IPS DF 4.7 (cell line): Measurements from ENCODE around the gene PINLYP.

ENCODE experiments used
- DNase-seq: peaks from one replicate; pipeline ENCODE4 v3.0.0-alpha.2; 2013; ENCODE audit warnings: low spot score; ENCODE audit errors: extremely low read depth

Gene PINLYP

DNA sequence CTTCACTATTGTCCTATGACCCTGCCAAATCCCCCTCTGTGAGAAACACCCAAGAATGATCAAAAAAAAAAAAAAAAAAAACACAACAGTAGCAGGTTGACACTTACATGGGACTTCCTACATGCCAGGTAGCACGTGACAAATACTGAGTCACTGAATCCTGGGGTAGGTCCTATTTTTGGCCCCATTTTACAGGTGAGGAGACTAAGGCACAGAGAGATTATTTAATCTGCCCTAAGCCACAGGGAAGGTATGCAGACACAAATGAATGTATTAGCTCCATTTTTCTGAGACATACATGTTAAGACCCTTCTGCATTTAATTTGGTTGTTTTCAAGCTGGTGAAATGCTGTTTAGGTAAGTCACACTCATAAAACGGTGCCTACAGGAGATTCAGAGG lies 26.9 kb upstream of the PINLYP start:
- DNase-seq: no peak

DNA sequence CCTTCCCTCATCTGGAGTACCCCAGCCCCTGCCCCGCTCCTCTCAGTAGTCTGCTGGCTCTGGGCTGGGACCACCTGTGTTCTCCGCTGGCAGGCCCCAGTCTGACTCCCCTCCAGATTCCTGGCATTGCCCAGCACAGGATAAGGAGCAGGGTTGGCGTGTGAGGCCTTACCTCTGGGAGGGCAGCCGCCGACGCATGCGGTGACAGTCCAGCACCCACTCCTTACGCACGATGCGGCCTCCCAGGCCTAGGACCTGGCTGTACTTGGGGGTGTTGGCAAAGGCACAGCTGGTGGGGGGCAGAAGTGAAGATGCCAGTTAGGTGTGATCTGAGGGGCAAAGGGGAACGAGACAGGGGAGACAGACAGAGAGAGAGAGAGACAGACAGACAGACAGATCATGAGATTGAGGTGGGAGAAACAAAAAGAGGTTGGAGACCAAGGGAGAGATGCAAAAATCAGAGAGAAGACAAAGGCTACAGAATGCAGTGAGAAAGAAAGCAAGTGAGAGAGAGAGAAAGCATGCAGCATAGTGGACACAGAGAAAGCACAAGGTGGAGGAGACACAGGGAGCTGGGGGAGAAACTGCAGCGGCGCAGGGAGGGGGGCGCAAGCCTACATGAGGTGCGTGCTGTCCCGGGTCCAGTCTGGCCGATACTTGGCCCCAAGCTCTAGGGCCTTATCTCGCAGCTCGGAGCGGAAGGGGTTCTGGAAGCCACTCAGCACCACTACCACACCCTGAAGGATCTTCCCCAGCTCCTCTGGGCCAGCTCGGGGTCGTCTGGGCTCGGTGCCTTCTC lies 24.0 kb upstream of the PINLYP start:
- DNase-seq: no peak

DNA sequence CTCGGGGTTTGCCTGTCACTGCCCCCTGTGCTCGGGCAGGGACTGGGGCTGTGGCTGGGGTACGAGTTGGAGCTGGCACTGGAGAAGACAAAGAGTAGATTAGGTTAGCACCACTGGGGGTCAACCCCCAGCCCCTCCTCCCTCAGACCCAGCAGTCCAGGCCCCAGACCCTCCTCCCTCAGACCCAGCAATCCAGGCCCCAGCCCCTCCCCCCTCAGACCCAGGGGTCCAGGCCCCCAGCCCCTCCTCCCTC lies 23.5 kb upstream of the PINLYP start:
- DNase-seq: no peak

DNA sequence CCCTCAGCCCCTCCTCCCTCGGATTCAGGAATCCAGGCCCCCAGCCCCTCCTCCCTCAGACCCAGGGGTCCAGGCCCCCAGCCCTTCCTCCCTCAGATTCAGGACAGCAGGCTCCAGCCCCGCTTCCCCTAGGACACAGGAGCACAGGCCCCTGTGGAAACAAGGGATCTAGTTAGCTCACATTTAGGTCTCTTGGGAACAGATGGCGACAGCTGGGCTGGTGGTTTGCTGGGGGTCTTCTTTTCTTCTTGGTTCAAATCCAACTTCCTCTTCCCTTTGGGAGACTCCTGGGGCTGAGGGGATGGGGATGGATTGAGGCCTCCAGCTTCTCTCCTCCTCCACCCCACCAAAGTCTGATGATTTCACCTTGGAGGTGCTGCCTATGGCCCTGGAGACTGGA lies 23.0 kb upstream of the PINLYP start:
- DNase-seq: no peak

DNA sequence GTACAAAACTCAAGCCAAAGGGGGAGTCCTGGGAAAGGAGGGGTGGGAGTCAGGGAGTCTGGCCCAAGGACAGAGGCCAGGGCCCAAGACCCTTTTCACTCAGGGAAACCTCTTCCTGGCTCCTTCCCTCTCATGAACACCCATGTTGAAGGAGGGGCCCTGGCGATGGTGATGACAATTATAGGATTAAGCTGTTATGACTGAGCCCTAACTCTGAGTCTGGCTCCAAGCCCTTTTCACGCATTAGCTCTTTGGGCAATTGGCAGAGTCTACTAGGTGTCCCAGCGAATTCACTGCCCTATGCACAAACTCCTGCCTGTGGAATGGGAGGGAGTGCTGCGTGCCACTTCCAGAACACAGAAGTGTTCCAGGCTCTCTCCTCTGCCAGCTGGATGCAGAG lies 21.9 kb upstream of the PINLYP start:
- DNase-seq: no peak

DNA sequence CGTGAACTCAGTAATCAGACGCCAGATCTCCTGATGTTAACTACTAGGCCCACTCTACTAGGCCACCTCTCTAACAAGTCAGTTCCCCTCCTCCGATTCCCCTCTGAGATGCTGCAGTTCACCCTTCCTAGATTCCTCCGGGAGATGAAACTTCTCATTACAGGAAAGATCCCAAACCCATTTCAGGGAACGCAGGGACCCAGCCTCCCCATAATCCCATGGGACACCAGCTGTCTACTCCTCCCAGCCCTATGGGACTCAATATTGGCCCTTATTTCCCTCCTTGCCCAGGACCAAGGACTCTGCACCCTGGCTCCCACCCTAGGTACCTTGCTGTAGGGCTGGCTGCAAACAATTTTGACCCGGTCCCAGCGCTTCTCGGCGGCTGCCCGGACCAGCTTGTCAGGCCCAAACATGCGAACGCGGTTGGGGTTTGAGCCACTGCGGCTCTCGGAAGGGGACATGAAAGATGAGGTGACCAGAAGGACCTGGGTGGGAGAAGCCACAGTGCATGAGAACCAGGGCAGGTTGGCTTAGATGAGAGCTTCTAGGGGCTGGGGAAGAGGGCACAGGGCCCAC lies 21.2 kb upstream of the PINLYP start:
- DNase-seq: no peak

DNA sequence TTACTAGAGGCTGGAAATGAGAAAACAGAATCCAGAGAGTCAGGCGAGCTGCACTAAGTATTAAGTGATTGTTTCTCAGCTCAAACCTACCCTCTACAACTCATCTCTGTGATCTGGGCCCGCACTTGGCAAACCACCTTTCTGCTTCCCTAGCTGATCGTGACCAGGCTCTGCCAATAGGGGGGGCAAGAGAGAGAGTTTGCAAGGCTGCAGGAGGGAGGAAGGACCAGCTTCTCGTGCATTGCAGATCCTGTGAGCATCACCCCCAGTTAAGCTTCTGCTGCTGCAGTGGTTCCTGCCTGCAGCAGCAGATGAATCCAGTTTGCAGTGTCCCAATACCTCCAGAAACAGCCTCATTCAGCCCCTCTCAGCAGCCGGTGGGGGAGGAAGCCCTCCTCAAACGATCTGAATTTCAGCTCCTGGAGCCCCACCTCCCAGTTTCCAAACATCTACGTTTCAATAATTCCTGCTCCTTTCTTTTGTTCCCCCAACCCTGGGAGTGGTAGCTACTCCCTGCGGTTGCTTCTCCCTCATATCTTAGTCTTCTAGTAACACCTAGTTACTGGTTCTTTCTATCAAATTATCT lies 20.3 kb upstream of the PINLYP start:
- DNase-seq: no peak

DNA sequence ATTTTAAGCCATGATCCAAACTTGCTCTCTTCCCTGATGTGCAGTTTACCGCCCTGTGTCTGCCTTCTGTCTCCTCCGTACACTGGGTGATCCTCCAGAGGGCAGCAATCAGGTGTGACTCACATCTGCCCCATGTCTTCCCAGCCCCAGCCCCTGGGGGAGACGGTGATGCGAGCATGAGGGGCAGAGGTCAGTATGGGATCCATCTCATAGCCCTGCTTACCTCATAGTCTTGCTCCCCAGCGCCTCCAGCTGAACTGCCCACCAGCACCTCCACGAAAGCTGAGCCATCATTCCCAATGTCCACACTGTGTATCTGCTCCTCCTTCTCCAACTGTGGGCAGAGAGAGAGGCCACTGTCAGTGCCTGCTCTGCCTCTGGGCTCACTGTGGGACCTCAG lies 14.9 kb upstream of the PINLYP start:
- DNase-seq: no peak

DNA sequence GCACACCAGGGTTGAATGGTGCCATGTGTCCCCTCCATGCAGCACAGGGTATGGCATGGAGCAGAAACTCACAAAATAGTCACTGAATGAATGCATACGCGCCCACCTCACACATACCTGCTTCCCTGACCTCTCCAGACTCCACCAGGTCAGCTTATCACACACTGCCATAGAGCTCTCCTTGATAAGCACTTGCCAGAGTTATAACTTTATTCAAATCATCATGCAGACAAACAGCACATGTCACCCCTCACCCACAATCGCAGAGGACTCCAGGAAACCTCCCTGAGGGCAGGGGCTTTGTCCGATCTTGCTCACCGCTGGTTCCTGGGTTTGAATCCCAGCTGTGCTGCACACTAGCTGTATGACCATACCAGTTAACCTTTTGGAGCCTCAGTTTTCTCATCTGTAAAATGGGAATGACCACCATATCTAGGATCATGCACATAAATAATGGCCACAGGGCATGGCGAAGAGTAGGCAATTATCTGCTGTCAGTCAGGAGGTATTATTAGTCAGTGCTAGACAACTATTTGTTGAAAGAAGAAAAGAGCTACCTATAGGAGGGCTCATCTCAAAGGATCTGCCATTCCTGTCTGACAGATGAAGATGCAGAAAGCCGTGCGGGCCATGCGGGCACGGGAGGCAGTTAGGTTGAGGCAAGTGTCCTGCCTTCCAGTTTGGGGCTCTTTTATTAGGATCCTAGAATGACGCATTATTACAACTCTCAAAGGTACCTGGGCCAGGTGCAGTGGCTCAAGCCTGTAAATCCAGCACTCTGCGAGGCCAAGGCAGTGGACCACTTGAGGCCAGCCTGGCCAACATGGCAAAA lies 14.2 kb upstream of the PINLYP start:
- DNase-seq: no peak

DNA sequence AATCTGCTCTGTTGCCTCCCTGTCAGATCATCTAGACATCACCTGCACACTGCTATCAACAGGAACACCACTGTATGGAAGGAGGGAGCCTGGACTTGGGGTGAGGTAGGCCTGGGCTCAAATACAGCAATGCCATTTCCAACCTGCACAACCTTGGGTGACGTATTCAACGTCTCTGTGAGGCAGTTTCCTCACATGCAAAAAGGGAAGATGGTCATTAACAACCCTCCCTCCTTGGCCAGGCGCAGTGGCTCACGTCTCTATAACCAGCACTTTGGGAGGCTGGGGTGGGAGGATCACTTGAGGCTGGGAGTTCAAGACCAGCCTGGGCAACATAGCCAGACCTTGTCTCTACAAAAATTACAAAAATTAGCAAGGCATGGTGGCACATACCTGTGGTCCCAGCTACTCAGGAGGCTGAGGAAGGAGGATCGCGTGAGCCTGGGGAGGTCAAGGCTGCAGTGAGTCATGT lies 13.3 kb upstream of the PINLYP start:
- DNase-seq: no peak

DNA sequence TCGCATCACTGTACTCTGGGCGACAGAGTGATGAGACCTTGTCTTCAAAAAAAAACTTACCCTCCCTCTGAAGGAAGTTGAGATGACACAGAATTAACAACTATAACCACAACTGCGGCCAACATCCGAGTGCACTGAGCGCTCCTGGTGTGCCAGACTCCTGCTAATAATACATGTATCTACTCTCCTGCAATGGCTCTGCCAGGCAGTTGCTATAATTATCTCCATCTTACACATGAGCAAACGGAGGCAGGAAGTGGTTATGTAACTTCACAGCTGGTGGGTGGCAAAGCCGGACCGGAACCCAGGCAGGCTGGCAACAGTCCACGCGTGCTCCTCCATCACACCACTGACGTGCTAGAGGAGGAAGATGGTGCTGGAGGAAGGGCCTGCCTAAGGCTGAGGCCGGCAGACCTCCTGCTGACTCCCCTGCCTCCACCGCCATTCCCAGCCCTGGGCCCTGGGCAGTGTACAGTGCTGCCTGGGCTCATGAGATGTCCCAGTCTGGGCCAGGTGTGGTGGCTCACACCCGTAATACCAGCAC lies 12.8 kb upstream of the PINLYP start:
- DNase-seq: no peak

DNA sequence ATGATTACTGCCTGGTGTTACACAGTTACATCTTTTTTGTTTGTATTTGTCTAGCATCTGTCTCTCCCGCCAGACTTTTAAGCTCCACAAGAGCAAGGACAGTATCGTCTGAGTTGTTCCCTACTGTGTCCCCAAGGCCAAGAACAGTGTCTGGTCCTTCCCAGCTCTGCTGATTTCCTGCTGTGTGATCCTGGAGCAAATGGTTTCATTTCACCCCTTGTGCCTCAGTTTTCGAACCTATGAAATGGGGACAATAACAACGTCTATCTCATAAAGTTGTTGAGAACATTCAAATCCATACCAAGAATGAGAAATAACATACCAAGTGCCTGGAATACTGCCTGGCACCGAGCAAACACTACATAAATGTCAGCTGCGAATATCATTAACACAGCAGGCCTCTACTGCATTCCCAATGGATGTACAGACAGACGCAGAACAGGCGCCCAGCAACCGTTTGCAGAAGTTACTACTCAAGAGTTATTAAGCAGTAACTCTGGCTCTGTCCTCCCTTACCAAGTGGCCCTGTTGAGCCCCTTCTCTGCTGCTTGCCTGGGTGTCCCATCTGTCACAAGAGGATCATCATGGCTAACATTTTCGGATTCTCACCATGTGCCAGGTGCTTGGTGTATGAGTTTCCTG lies 11.7 kb upstream of the PINLYP start:
- no peak for DNase-seq

DNA sequence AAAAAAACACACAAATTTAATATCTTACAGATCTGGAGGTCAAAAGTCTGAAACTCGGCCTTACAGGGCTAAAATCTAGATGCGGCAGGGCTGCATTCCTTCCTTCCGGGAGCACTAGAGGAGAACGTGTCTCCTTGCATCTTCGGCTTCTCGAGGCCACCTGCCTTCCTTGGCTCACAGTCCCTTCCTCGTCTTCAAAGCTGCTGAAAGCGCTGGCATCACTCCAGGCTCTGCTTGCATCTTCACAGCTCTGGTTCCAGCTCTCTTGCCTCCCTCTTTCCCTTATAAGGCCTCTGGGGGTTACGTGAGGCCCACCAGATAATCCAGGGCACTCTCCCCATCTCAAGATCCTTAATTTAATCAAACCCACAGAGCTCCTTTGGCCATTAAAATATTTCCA lies 10.8 kb upstream of the PINLYP start:
- no peak for DNase-seq

DNA sequence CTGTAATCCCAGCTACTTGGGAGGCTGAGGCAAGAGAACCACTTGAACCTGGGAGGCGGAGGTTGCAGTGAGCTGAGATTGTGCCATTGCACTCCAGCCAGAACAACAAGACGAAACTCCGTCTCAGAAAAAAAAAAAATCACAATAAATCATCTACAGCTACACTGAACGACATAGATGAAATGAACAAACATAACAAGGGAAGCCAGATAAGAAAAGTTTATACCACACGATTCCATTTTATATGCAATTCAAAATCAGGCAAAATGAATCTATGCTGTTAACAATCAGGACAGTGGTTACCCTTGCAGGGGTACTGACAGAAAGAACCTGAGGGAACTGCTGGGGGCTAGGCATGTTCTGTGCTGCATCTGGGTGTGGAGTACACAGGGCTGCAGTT lies 5.9 kb upstream of the PINLYP start:
- DNase-seq: no peak

DNA sequence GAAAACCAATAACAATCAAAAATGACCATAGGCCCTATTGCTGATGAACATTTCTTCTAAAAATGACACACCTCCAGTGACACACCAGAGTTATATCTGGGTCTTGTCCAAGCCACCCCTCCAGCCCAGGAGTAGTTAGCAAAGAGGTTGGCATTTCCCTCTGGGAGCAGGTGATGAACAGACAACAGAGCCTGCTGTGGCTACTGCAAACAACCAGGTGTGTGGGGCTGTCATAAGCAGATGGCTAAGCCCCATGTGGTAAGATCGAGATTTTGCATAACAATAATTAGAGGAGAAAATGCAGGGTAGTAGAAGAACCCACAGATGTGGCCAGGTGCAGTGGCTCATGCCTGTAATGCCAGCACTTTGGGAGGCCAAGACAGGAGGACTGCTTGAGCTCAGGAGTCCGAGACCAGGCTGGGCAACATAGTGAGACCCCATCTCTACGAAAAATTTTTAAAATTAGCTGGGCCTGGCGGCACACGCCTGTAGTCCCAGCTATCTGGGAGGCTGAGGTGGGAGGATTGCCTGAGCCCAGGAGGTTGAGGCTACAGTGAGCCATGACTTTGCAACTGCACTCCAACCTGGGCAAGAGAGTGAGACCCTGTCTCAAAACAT lies 5.3 kb upstream of the PINLYP start:
- DNase-seq: no peak

DNA sequence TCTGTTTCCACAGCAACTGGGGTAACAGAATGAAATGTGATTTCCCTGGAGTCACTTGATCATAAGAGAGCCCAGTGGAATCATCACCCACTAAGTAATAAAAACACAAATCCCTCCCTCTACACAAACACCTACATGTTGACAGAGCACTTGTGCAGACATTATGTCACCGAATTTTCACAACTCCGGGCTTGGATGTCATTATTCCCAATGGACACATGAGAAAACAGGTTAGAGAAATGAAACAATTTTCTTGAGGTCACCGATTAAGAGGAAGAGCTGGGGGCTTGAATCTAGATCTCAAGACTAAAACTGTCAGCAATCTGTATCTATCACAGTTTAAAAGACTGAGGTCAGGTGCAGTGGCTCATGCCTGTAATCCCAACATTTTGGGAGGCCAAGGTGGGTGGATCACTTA lies 3.4 kb upstream of the PINLYP start:
- DNase-seq: no peak

DNA sequence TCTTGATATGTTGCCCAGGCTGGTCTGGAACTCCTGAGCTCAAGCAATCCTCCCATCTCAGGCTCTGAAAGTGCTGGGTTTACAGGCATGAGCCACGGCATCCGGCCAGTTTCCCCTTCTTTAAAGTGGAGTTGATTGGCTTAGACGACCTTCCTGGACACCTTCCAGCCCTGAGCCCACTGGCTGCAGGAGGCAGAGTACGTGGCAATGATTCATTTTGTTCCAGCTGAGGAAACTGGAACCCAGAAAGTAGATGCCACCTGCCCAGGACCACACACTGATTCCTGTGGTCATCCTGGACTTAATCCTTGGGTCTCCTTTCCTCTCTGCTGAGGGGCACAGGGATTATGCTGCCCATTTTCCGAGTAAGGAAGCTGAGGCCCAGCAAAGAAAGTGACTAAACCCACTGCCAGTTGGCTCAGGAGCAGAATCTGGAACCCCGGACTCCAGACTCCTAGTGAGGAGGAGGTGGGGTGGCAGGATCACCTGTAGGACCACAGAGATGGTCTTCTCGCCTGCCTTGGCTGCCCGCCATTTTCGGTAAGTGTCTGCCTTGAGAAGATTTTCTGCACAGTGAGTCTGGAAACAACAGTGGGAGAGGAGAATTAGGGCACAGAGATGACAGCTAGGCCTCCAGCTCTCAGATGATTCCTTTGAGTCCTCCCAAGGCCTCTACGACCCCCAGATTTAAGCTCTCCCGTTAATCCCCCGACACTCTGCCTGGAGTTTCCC lies 1.0 kb upstream of the PINLYP start:
- no peak for DNase-seq

DNA sequence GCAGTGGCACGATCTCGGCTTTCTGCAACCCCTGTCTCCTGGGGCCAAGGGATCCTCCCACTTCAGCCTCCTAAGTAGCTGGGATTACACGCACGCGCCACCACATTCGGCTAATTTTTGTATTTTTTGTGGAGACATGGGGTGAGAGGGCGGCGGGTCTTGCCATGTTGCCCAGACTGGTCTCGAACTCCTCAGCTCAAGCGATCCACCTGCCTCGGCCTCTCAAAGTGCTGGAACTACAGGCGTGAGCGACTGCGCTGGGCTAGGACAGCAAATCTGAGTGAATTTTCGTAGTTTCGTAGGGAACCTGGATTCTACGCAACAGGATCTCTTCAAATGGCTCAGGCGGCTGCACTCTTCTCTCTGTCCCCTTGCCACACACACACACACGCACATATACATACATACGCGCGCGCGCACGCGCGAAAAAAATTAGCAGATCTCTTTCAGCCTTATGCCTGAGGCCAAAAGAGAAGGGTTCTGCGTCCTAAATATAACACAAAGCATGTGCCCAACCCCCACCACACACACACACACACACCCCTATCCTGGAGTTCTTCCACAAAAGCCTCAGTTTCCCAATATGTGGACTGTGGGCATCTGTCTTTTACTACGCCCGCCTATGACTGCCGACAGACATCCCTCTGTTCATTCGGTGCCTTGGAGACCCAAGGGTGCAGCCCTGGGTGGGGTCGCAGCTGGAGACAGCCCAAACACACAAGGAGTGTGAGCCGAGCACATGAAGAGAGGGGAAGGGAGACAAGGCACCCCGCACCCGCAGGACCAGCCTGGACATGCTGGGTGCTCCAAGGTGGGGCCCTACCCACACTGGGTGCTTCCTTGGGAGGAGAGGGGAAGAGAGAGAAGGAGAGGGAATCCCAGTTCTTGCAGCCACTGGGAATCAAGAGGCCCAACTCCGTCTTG lies 616 bp downstream of the PINLYP start:
- DNase-seq: no peak

DNA sequence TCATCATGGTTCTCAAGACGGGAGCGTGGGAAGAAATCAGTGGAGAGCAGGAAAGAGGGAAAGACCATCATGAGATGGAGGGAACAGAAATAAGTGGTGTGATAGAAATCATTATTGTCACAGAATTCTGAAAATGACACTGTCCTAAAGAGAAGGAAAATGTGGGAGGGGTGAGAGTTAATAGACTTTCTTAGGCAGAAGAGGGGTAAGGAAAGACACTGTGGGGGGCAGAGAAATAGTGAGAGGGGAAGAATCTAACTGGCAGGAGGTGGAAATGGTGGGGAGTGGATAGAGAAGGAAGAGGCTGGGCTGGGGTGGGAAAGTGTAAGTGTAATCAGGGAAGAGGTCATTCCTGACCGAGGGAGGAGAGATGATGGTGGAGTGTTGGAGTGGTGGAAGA lies 3.2 kb downstream of the PINLYP start:
- DNase-seq: no peak
